Stimulated activated naive CD4-positive, alpha-beta T cell treated with Interleukin-2 at 50 U/mL for 16 hours (primary cell): ENCODE data around the gene NOX5.
"Not testable (repeated sequence)": the region's sequence is repeated elsewhere in the genome, so short reads cannot be mapped to it uniquely, and the experiment has no call there.

ENCODE experiments used
- DNase-seq: peaks from one replicate; lab custom pipeline; 2025; lab: John Stamatoyannopoulos, UW

The NOX5 gene

GRCh38 chr15:69014454-69014853 lies at the start of gene NOX5:
TSS of gene NOX5 (plus strand) at chr15:69014695. CDS start at chr15:69014736, 41 bp downstream.
- no peak for DNase-seq

GRCh38 chr15:68966996-68967395 lies 47.5 kb upstream of the NOX5 start:
- no peak for DNase-seq

DNA sequence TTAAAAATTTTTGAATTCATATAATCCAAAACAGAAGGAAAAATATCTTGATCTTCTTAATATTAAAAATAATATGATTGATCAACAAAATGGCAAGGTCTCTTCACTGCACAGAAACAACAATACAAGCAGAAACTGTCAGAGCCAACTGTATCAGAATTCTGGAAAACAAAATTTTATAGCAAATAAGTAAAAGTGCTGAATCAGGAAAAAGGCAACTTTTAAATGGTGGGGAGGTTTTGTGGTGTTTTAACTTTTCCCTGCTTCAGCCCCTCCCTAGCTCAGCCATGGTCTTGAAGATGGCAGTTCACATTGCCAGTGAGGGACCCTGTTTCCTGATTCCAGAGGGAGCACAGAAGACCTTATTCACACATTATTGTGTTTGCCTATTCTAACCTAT lies 46.5 kb upstream of the NOX5 start:
- DNase-seq: no peak

DNA sequence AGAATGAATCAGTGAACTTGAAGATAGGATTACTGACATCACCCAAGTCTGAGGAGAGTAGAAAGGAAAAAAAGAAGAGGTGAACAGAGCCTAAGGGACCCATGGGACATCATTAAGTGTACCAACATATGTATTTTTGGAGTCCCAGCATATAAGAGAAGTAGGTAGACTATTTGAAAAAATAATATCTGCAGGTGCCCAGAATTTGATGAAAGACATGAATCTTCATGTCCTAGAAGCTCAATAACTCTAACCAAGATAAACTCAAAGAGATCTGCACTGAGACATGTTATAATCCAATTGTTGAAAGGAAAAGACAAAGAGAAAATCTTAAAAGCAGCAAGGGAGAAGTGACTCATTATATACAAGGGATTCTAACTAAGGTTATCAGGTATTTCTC lies 45.2 kb upstream of the NOX5 start:
- DNase-seq: no peak

GRCh38 chr15:68972201-68973065 lies 42.1 kb upstream of the NOX5 start:
- DNase-seq: no peak

GRCh38 chr15:68975651-68976160 lies 38.8 kb upstream of the NOX5 start:
- not testable (repeated sequence) for DNase-seq

- DNase-seq: not testable (repeated sequence)
These were observed 37.1 kb upstream of the NOX5 start for GRCh38 chr15:68977426-68977825.

GRCh38 chr15:68979006-68979405 lies 35.5 kb upstream of the NOX5 start:
- no peak for DNase-seq

DNA sequence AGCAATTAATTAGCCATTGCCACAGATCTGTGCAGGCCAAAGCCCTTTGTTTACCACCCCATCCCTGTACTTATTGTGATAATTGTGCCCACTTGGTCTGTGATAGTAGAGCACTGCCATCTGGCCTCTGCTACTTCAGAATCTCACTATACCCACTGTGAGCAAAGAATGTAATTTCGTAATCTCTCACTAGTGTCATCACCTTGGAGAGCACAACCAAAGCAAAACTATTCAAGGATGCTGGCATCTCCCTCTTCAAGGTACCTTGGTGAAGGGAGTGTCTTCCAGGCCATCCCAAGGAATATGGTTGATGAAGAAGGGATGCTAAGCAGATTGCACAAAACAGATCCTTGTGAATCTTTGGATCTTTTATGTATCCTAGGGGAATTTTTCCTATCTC lies 34.7 kb upstream of the NOX5 start:
- DNase-seq: no peak

- DNase-seq: no peak
These were observed 33.7 kb upstream of the NOX5 start for GRCh38 chr15:68980786-68981185.

DNA sequence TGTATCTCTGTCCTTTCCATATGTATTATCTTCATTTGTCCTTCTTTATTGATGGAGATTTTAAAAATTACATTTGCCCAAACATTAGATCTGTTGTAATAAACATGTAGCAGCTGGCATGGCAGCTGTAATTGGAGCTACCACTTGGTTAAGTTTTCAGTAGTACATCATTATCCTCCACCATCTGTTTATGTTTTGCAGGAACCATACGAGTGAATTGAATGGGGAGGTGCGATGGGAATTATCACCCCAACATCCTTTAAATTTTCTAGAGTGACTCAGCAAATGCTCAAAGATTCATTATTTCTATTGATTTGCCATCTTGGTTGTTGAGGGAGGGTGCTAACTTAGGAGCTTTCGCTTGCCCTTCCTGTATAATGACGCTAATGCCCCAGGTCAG lies 32.6 kb upstream of the NOX5 start:
- DNase-seq: no peak

- no peak for DNase-seq
These were observed 31.4 kb upstream of the NOX5 start for GRCh38 chr15:68982976-68983563.

- DNase-seq: no peak
These were observed 30.5 kb upstream of the NOX5 start for GRCh38 chr15:68983961-68984481.

DNA sequence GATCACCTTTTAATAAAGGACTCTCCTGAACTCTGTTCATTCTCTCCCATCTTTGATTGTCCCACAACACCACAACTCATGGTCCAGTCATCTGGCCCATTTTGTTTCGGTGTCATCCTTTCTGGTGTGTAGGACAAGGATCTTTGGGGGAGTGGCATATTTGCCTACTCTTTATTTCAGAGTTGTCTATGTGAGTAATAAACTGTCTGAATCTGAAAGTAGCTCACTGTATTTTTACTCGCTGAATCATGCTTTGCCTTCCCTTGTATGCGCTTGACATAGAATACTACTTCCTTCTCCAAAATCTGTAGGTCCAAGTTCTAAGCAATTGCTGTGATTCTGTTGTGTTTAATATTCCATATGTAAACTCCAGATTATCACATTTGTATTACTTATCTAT lies 29.9 kb upstream of the NOX5 start:
- no peak for DNase-seq

- DNase-seq: no peak
These were observed 29.1 kb upstream of the NOX5 start for GRCh38 chr15:68985361-68985891.

GRCh38 chr15:68986322-68986721 lies 28.2 kb upstream of the NOX5 start:
- no peak for DNase-seq

DNA sequence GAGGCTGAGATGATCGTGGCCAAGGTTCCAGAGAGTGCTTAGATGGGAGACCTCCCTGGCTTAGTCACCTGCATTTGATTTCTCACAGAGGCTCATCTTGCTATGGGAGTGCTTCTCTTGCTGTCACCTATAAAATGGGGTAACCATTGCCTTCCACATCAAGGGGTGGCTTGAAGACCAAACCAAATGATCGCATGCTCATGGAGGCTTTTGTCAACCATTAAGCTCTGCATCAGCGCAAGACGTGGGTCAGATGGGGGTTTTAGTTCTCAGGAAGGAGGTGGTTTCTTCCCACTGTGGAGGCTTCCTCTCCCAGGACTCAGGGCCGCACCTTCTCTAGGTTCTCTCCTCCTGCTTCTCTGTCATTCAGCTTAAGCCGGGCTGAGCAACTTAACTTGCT lies 27.4 kb upstream of the NOX5 start:
- DNase-seq: no peak

DNA sequence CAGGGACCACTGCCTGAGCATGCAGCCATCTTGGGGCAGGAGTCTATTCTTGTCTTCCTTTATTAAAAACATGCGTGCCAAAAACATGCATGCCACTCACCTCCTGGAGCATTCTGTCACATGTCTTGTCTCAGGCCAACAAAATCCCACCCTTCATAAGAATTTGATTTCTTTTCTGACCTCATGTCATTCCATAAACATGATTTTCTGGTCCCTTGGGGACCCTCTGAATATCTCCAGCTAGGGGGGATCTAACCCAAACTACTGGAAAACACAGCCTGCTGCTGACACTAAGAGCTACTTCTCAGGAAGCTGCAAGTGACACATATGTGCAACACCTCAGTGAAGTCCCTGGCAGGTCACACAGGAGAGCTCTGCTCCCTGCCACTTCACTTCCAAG lies 26.8 kb upstream of the NOX5 start:
- no peak for DNase-seq

DNA sequence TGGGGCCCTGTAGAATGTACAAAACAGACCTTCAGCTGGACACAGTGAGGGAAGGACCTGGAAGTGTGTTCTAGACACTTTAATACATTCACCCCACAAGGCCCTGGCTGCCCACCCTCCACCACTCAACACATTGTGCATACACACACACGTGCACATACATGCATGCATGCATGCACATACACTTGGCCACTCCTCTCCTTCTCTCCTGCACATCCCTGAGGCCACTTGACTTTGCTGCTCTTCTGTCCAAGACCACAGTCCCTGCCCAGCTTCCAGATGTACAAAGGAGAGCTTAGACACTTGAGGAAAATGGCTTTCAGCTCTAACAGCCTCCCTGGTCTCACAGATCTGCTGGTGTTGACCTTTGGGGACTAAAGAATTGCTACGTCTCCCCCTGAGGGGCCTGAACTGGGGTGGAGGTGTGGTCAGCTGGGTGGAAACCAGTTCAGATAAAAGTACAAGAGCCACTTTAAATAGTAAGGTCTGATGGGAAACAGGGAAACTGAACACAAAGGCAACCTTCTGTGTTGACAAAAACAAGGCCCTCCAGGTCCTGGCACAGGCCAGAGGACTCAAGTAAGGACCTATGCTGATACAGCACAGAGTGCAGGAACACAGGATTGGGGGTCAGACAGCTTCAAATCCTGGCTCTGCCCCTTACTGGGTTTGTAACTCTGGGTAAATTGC lies 24.8 kb upstream of the NOX5 start:
- no peak for DNase-seq

GRCh38 chr15:68990231-68990991 lies 24.1 kb upstream of the NOX5 start:
- DNase-seq: no peak

GRCh38 chr15:68990992-68991500 lies 23.4 kb upstream of the NOX5 start:
- DNase-seq: no peak
